GM18861 (cell line): Measurements from ENCODE around the gene SPNS1.

Source experiments
- ATAC-seq: cut with Tn5 transposase; IDR thresholded peaks from one replicate; pipeline ENCODE4 v1.9.1; 2021; ENCODE audit not compliant: unreplicated experiment

The SPNS1 gene

GRCh38 chr16:29025735-29026134, 51.2 kb downstream of the SPNS1 start:
- no peak for ATAC-seq

DNA sequence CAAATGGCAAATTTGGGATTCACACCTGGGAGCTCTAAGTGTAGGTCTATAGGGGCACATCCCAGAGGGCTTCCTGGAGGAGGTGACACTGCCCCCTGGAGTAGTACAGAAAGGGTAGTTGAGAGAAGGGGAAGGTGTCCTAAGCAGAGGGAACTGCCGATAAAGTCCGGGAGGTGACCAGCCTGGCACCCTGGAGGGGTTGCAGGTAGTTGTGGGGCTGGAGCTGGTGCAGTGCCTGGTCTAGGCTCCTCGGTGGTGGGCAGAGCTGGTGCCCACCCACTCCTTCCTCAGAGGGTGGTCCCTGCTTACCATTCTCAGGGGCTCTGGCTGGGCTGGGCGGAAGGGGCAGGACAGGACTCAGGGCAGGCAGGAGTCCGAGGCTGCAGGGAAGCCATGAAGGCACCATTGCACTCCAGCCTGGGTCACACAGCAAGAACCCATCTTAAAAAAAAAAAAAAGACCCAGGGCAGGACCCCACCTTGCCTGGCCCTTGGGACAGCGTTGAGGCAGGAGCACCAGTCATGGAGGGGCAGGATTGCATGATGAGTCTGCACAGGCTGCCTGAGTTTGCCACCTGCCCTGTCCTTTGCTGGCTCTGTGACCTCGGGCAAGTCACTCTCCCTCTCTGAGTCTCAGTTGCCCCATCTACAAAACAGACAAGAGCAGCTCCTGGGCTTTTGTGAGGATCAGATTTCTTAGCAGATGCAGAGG, 54.0 kb downstream of the SPNS1 start:
- ATAC-seq, result no peak

GRCh38 chr16:29029168-29029994, 54.8 kb downstream of the SPNS1 start:
- ATAC-seq, result no peak

DNA sequence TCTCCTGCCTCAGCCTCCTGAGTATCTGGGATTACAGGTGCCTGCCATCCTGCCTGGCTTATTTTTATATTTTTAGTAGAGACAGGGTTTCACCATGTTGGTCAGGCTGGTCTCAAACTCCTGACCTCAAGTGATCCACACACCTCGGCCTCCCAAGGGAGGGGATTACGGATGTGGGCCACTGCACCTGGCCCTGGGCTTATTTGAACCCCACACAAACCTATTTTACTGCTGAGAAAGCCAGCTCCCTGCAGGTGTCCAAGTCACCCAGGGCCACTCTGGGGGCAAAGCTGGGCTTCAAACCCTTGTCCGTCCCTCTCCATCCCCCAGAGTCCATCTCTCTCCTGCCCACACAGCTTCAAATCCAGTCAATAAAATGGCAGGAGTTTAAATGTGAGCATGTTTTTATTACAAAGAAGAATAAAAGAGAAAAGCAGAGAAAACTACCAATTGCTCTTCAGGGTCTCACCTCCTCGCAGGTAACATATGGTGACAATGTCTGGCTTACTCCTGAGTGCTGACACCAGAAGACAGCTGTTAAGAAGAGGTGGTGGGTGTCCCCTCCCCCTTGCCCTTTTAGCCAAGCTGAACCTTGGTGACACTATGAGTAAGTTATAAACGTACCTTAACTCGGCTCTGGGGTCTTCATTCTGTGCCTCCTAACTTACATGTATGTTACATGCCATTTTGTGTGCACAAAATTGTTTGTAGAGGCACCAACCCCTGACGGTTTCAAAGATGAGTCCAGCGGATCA, 55.7 kb downstream of the SPNS1 start:
- ATAC-seq, result no peak
